NCI-H460 (cell line): Measurements from ENCODE around the gene CPXM1. TPM values are rescaled to one million over a fixed set of nuclear protein-coding genes. Genes with fewer than 3 reads are reported as not detected.
"Not testable (repeated sequence)": the region's sequence is repeated elsewhere in the genome, so short reads cannot be mapped to it uniquely, and the experiment has no call there.

ENCODE experiments used
- DNase-seq: peaks from one replicate; pipeline ENCODE4 v3.0.0-alpha.2; 2016; ENCODE audit warnings: low read depth; ENCODE audit errors: extremely low read depth
- polyA plus RNA-seq: library from polyadenylated mRNA; depleted of rRNA; stranded (reverse); fragments of >200 nt; gene quantifications from 2 replicates; pipeline ENCODE4 v1.2.3, GENCODE V29; 2014; cell fraction: nucleus; rRNA removed
- total RNA-seq: library from RNA; depleted of rRNA; stranded (reverse); fragments of >200 nt; shearing (Covaris generic); gene quantifications from 2 replicates; pipeline ENCODE4 v1.2.3, GENCODE V29; 2014; rRNA removed

Gene CPXM1
- not detected in 2 replicates for total RNA-seq
- not detected in 2 replicates for polyA plus RNA-seq

GRCh38 chr20:2800521-2801285 lies at the start of gene CPXM1:
Gene CPXM1 (minus strand): TSS chr20:2800627. CDS start chr20:2800572, 55 bp downstream.
- DNase-seq, result no peak

DNA sequence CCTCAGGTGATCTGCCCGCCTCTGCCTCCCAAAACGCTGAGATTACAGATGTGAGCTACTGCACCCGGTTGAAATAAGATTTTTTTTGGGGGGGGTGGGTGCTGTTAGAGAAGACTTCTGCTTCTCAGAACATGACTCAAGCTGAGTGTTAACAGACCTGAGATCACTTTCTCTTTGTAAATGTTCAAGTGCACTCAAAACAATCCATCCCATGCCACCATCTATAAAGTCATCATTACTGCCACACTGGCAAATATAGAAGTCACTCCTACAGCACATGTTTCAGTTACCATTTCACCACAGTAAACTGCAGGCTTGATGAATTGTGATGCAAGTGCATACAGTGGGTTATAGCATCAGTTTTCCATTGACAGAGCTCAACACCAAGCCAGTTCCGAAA lies 49.1 kb upstream of the CPXM1 start:
- no peak for DNase-seq

DNA sequence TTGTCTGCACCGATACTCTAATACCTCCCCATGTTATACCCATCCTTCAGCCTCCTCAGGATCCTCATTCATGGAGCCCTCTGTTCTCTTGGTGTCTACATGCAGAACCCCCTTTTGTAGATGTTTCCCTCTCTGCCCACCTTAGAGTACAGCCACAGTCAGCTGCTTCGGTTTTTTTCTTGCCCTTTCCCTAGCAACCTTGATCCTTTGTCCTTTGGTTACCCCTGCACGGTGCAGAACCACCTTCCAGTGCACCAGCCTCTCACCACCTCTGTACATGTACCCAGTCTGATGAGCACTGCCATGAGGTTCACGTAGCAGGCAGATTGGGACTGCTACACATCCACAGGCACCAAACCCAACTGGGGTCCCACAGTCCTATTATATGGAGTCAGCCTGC lies 47.4 kb upstream of the CPXM1 start:
- no peak for DNase-seq

DNA sequence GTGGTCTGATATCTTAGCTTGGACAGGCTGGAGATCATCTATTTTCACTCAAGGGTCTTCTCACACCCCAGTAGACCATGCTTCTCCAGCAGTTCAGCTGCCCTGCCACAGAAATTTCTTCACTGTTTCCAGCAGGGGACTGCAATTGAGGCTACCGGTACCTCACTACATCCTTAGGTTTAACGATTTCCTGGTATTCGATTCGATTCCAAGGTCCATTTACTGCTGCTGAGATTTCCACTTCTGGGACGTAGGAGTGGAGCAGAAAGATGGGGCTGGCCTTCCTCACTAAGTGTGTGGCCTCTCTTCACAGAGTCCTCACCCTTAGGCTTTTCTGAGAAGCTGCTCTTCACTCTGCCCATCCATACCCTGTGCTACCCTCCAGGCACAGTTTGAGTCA lies 46.3 kb upstream of the CPXM1 start:
- no peak for DNase-seq

DNA sequence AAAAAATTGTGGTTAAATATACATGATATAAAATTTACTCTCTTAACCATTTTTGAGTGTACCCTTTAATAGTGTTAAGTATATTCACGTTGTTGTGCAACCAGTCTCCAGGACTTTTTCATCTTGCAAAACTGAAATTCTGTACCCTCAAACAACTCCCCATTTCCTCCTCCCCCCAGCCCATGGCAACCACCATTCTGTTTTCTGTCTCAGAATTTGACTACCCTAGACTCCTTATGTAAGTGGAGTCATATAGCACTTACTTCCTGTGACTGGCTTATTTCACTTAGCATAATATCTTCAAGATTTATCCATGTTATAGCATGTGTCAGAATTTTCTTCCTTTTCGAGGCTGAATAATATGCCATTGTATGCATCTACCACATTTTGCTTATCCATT lies 45.2 kb upstream of the CPXM1 start:
- no peak for DNase-seq

DNA sequence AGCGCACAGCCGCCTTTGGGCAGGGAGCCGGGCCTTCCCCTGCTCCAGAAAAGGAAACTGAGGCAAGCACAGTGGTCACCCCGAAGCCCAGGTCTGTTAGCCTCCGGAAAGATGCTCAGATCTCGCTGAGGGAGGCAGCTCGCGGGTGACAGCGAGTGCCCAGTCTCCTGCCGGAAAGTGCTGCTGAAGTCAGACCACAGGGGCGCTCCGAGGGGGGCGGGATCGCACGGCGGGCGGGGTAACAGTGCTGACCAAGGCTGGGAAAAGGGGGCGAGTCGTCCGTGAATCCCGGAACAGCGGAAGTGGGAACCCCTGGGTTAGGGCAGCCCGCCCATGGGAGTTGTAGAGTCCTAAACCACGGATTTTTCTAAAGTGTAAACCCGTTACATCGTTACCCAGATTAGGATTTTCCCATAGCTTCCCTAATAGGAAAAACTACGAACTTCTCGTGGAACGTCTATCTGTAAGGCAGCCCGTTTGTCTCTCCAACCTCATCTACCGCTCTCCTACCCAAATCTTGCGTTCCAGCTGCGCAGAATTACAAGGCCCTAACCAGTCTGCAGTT lies 40.6 kb upstream of the CPXM1 start:
- no peak for DNase-seq

- DNase-seq, result peak; percentile 65
These were observed 39.9 kb upstream of the CPXM1 start, which contains the start of the genes PCED1A and VPS16 for GRCh38 chr20:2840138-2840966. Gene PCED1A (minus strand): TSS chr20:2840655. CDS start chr20:2839912, 743 bp downstream. Gene VPS16 (plus strand): TSS chr20:2840745. CDS start chr20:2840775, 30 bp downstream.

DNA sequence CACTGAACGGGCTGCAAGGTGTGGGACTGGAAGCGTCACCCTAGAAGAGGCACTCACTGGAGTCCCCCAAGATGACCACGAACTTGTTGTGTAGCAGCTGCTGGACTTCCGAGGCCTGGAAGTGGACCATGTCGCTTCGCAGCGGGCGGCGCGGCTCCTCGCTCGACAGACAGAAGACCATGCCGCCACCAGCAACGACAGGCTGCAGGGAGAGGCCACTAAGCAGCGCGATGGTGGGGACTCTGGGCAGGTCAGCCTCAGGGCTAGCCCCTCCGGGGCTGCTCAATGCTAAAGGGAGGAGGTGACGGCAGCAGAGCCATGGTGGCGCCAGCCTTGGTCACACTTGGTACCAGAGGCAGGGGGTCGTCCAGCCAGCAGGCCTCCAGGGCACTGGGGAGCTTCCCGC lies 39.3 kb upstream of the CPXM1 start:
- no peak for DNase-seq

GRCh38 chr20:2838847-2839671 lies 38.6 kb upstream of the CPXM1 start:
- DNase-seq, result no peak

- no peak for DNase-seq
These were observed 37.9 kb upstream of the CPXM1 start for GRCh38 chr20:2838170-2838797.

DNA sequence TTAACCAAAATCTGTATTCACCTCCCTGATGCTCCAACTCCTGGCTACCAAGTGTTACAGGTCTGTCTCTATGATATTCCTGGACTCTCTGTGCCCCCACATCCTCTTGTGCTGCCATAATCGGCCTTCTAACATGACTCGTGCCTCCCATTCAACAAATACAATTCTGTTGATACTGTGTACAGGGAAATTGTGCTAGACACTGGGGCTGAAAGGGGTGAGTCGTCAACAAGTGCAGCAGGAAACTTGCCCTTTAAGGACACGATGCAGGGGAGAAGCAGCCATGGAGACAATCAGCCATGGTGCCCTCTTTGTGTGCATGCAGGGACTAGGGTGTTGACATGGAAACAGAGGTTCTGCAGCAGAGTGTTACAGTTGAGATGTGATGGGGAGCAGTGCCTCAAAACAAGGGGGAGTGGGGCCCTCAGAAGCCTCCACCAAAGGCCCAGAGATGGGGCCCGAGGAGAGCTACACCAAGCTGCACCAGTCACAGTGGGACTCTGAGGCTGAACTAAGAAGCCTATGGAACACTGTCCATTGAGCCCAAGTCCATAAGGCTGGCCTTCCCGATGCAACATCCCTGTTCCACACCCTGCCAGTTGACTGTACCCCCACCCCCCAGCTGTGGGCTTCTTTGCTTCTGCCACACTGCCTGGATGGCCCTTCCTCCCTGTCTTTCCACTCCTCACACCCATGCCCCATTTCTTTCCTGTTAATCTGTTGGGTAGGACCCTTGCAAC lies 37.0 kb upstream of the CPXM1 start:
- no peak for DNase-seq

DNA sequence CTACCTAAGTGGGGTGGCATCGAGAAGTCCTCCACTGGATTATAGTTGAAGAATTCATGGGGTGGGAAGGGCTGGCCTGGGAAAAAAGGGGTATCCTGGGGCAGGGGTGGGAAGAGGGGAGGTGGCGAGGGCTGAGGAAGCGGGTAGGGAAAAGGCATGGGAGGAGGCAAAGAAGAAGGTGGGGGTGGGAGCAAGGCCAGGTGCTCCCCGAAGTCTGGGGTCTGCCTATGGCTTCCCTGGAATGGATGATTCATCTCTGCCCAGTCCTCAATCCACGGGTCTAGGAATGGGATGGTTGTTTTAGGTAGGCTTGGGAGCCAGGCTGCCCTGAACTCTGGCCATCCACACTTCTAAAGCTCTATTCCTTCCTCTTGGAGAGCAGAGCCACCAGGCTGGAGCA lies 35.6 kb upstream of the CPXM1 start:
- no peak for DNase-seq

DNA sequence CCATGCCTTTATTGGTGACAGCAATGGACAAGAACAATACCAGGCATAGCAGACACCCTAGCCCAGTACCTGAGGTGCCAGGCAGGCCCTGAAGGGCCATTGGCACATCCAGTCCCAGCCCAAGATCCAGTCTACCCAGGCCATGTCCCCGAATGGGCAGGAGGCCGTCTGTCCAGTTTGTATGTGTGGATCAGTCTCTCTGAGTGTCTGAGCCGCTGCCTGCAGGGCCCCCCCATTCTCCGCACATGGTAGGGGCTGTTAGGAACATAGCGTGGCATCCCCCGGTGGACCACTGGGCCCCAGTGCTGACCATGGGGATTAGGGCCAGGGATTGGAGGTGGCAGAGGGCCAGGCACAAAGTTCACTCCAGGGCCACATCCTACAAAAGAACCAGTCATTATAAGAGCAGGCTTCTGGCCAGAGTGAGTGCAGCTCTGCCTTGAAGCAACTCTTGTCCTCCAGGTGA lies 34.9 kb upstream of the CPXM1 start:
- DNase-seq, result no peak

- no peak for DNase-seq
These were observed 34.1 kb upstream of the CPXM1 start for GRCh38 chr20:2834401-2835110.

DNA sequence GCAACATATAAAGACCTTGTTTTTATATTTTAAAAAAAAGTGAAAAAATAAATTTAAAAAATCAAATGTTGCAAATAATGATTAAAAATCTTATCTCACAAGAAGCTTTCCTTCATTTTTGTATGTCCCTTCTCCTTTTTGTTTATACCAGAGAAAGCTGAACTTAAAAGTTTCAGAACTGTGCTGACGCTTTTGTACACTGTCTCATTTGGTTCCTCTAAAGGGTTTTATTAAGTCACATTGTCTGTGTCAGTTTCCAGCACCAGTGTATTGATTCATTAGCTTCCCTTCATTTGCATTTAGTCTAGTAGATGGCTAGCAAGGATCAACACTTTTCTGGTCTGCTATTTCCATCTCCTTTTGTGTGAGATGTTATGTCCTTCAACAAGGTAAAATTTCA lies 33.3 kb upstream of the CPXM1 start:
- no peak for DNase-seq

GRCh38 chr20:2831206-2831605 lies 30.8 kb upstream of the CPXM1 start:
- DNase-seq, result not testable (repeated sequence)

GRCh38 chr20:2829376-2829775 lies 28.9 kb upstream of the CPXM1 start:
- DNase-seq, result no peak

- DNase-seq, result no peak
These were observed 26.2 kb upstream of the CPXM1 start for GRCh38 chr20:2826655-2827054.
